Keratinocyte (primary cell): ENCODE measurements around the gene ANKS1B. TPM values are rescaled to one million over a fixed set of nuclear protein-coding genes. Genes with fewer than 3 reads are reported as not detected.

ENCODE experiments used
- DNase-seq: peaks from one replicate; pipeline ENCODE4 v3.0.0-alpha.2; 2011; ENCODE audit warnings: low read depth, missing footprints, low spot score
- FAIRE-seq: peaks from 2 replicates; lab custom pipeline; 2011; peaks lifted over from hg19 to GRCh38; lab: Jason Lieb, UNC
- H2AFZ ChIP-seq: 2 replicates; pipeline ENCODE4 v1.6.0; 2012; ENCODE audit warnings: low read length, control low read depth, inconsistent platforms; ENCODE audit not compliant: control insufficient read depth
- H3K27ac ChIP-seq: 2 replicates; pipeline ENCODE4 v1.5.1; 2011; ENCODE audit warnings: low read length; ENCODE audit not compliant: control insufficient read depth, insufficient read depth
- H3K27me3 ChIP-seq: 3 replicates; pipeline ENCODE4 v1.6.0; 2011; ENCODE audit warnings: low read length; ENCODE audit not compliant: control insufficient read depth, insufficient read depth; ENCODE audit errors: extremely low read depth
- H3K36me3 ChIP-seq, 2 experiments: 2 replicates in 1 of 2; 3 replicates in 1 of 2; pipeline ENCODE4 v1.5.1; 2011; ENCODE audit warnings: low read length in 2 of 2, mild to moderate bottlenecking in 1 of 2; ENCODE audit not compliant: control insufficient read depth in 2 of 2, insufficient read depth in 2 of 2; ENCODE audit errors: extremely low read depth in 1 of 2
- H3K4me1 ChIP-seq: 3 replicates; pipeline ENCODE4 v1.5.1; 2011; ENCODE audit warnings: low read length; ENCODE audit not compliant: control insufficient read depth, insufficient read depth; ENCODE audit errors: extremely low read depth
- H3K4me2 ChIP-seq: 3 replicates; pipeline ENCODE4 v1.6.0; 2011; ENCODE audit warnings: low read depth, low read length; ENCODE audit not compliant: control insufficient read depth, insufficient read depth; ENCODE audit errors: extremely low read depth
- H3K4me3 ChIP-seq, 3 experiments: fragments of 200-600 bp in 1 of 3; sonication (generic) in 1 of 3; 2 replicates in 2 of 3; 3 replicates in 1 of 3; pipeline ENCODE4 v1.5.1; 2011 to 2016; ENCODE audit warnings: low read length in 3 of 3, mild to moderate bottlenecking in 3 of 3, control low read depth in 2 of 3, inconsistent platforms in 1 of 3, low read depth in 1 of 3, mixed read lengths in 1 of 3, mixed run types in 1 of 3, moderate library complexity in 1 of 3; ENCODE audit not compliant: control insufficient read depth in 2 of 3, insufficient read depth in 2 of 3; ENCODE audit errors: extremely low read depth in 1 of 3
- H3K79me2 ChIP-seq: 2 replicates; pipeline ENCODE4 v1.6.0; 2012; ENCODE audit warnings: low read length; ENCODE audit not compliant: control insufficient read depth, insufficient read depth
- H3K9ac ChIP-seq: 3 replicates; pipeline ENCODE4 v1.6.0; 2011; ENCODE audit warnings: low read length; ENCODE audit not compliant: control insufficient read depth, insufficient read depth; ENCODE audit errors: extremely low read depth
- H3K9me1 ChIP-seq: 3 replicates; pipeline ENCODE4 v1.6.0; 2011; ENCODE audit warnings: low read length; ENCODE audit not compliant: control insufficient read depth, insufficient read depth; ENCODE audit errors: extremely low read depth
- H3K9me3 ChIP-seq: 2 replicates; pipeline ENCODE4 v1.5.1; 2012; ENCODE audit warnings: low read depth, low read length; ENCODE audit not compliant: control insufficient read depth
- H4K20me1 ChIP-seq: 3 replicates; pipeline ENCODE4 v1.6.0; 2011; ENCODE audit warnings: low read length; ENCODE audit not compliant: control insufficient read depth, insufficient read depth; ENCODE audit errors: extremely low read depth
- CTCF ChIP-seq, 3 experiments: IDR thresholded peaks in 1 of 3; conservative IDR thresholded peaks in 1 of 3; optimal IDR thresholded peaks in 1 of 3; 2 replicates in 2 of 3; 3 replicates in 1 of 3; pipeline versions ENCODE3 to v1.5.1; 2011; ENCODE audit warnings: low read length in 3 of 3, mild to moderate bottlenecking in 3 of 3, moderate library complexity in 2 of 3, control low read depth in 1 of 3, inconsistent platforms in 1 of 3; ENCODE audit not compliant: insufficient read depth in 2 of 3; ENCODE audit errors: extremely low read depth in 1 of 3
- EZH2 ChIP-seq: IDR thresholded peaks from one replicate; pipeline ENCODE4 v1.6.1; 2012; ENCODE audit warnings: inconsistent platforms, mild to moderate bottlenecking, low read length, moderate library complexity
- dilution Hi-C: fragments of 300-500 bp; cut with MboI; formaldehyde crosslinking; loops from one replicate; pipeline ENCODE4 v1.7.0; 2020; ENCODE audit warnings: low sequenced_read_pairs; ENCODE audit not compliant: extremely low pct_ligation_motif_present
- polyA plus RNA-seq, 5 experiments: library from polyadenylated mRNA; depleted of rRNA in 3 of 5; stranded (reverse) in 3 of 5; stranded (forward) in 1 of 5; unstranded in 1 of 5; fragments of >200 nt; gene quantifications; 1 replicate in 1 of 5; 2 replicates in 3 of 5; 3 replicates in 1 of 5; pipeline versions ENCODE4 v1.2.1 to v1.2.3, GENCODE V29; 2011 to 2012; ENCODE audit warnings: missing spikeins in 2 of 5, low read depth in 1 of 5, low replicate concordance in 1 of 5

ANKS1B gene
- polyA plus RNA-seq, 1 donor (not counting 4 experiments of a cell fraction or from before 2014, with no cell fraction given), result not detected

GRCh38 chr12:99302874-99303273 lies 681.9 kb downstream of the ANKS1B start:
- DNase-seq (no peak), FAIRE-seq (no peak)
- TF ChIP-seq CTCF (optimal IDR thresholded peaks at IDR 0.05 in 1 of 3, IDR thresholded peaks at IDR 0.05 in 1 of 3, conservative IDR thresholded peaks at IDR 0.05 in 1 of 3; ENCODE audit: extremely low read depth in 1 of 3, insufficient read depth in 2 of 3, low read length in 3 of 3) (no peak), EZH2 (no peak)
- H3K4me2 ChIP-seq, result no peak overlapping the region
- no peaks in the 10 kb centered on the region for H4K20me1 ChIP-seq
- no peaks in the 10 kb centered on the region for H3K9me3 ChIP-seq
- H3K27me3 ChIP-seq, result no peaks in the 10 kb centered on the region
- no peaks in the 10 kb centered on the region for H3K36me3 ChIP-seq
- no peak overlapping the region for H3K27ac ChIP-seq
- no peak overlapping the region for H3K9ac ChIP-seq
- H3K4me1 ChIP-seq, result no peaks in the 10 kb centered on the region
- H2AFZ ChIP-seq, result no peak overlapping the region
- H3K9me1 ChIP-seq, result no peaks in the 10 kb centered on the region
- no peaks in the 10 kb centered on the region for H3K79me2 ChIP-seq
- dilution Hi-C loops, result no loop called here
- no peak overlapping the region for H3K4me3 ChIP-seq

GRCh38 chr12:99287136-99287535 lies 697.6 kb downstream of the ANKS1B start:
- no peak overlapping the region for H2AFZ ChIP-seq
- no peak for FAIRE-seq
- H3K9me1 ChIP-seq, result no peaks in the 10 kb centered on the region
- no peak for DNase-seq
- H3K4me3 ChIP-seq, result no peak overlapping the region
- no peaks in the 10 kb centered on the region for H3K4me1 ChIP-seq
- no peak overlapping the region for H3K4me2 ChIP-seq
- TF ChIP-seq CTCF (optimal IDR thresholded peaks at IDR 0.05 in 1 of 3, IDR thresholded peaks at IDR 0.05 in 1 of 3, conservative IDR thresholded peaks at IDR 0.05 in 1 of 3; ENCODE audit: extremely low read depth in 1 of 3, insufficient read depth in 2 of 3, low read length in 3 of 3), result no peak
- no peak for TF ChIP-seq EZH2
- H3K27me3 ChIP-seq, result no peaks in the 10 kb centered on the region
- dilution Hi-C loops, result no loop called here
- H3K27ac ChIP-seq, result no peak overlapping the region
- H3K9me3 ChIP-seq, result no peaks in the 10 kb centered on the region
- H4K20me1 ChIP-seq, result no peaks in the 10 kb centered on the region
- no peaks in the 10 kb centered on the region for H3K36me3 ChIP-seq
- H3K79me2 ChIP-seq, result no peaks in the 10 kb centered on the region
- H3K9ac ChIP-seq, result no peak overlapping the region
